K562 (cell line): Measurements from ENCODE around the gene NAIF1. TPM values are rescaled to one million over a fixed set of nuclear protein-coding genes. Genes with fewer than 3 reads are reported as not detected.

Experiments
- CEBPG ChIP-seq, 3 experiments: fragments of 200-800 bp in 1 of 3; sonication (Bioruptor generic) in 1 of 3; sonication (generic) in 1 of 3; formaldehyde crosslinking in 1 of 3; IDR thresholded peaks in 2 of 3; conservative IDR thresholded peaks in 1 of 3; 2 replicates each; pipeline versions ENCODE4 v1.6.1 to v1.8.0; 2016 to 2022; ENCODE audit warnings: missing compliant biosample characterization in 2 of 3, missing genetic modification characterization in 2 of 3, mild to moderate bottlenecking in 1 of 3, missing genetic modification reagents in 1 of 3
- FOXP1 ChIP-seq: sonication (generic); formaldehyde crosslinking; IDR thresholded peaks from 2 replicates; pipeline ENCODE4 v1.8.0; 2022; ENCODE audit warnings: mild to moderate bottlenecking, missing genetic modification reagents
- HNRNPH1 ChIP-seq: fragments of 200-400 bp; formaldehyde crosslinking; optimal IDR thresholded peaks from 2 replicates; pipeline ENCODE3; 2017; ENCODE audit warnings: low read depth, mild to moderate bottlenecking, low read length, moderate library complexity
- MED1 ChIP-seq: sonication (generic); formaldehyde crosslinking; IDR thresholded peaks from 2 replicates; pipeline ENCODE4 v1.8.1; 2023; ENCODE audit warnings: missing genetic modification reagents, borderline replicate concordance
- MTA1 ChIP-seq: fragments of 450-650 bp; IDR thresholded peaks from 2 replicates; pipeline ENCODE4 v1.6.1; 2017; ENCODE audit warnings: borderline replicate concordance
- MYC ChIP-seq, 2 experiments: fragments of 250-450 bp in 1 of 2; sonication (Bioruptor Pico) in 1 of 2; IDR thresholded peaks; 2 replicates each; pipeline versions ENCODE4 v1.5.1 to v1.6.1; 2012 to 2021; ENCODE audit warnings: low read depth in 2 of 2, borderline replicate concordance in 1 of 2, improper control_type of control experiment in 1 of 2, low read length in 1 of 2, mild to moderate bottlenecking in 1 of 2, moderate library complexity in 1 of 2
- NR2C2 ChIP-seq, 2 experiments: fragments of 200-800 bp in 1 of 2; sonication (Bioruptor generic) in 1 of 2; sonication (generic) in 1 of 2; formaldehyde crosslinking in 1 of 2; IDR thresholded peaks; 2 replicates each; pipeline versions ENCODE4 v1.6.1 to v1.8.0; 2016 to 2022; ENCODE audit warnings: mild to moderate bottlenecking in 1 of 2, missing compliant biosample characterization in 1 of 2, missing genetic modification characterization in 1 of 2, missing genetic modification reagents in 1 of 2
- ZNF431 ChIP-seq: sonication (generic); formaldehyde crosslinking; IDR thresholded peaks from 2 replicates; pipeline ENCODE4 v1.8.0; 2022; ENCODE audit warnings: mild to moderate bottlenecking, missing genetic modification reagents
- ZNF444 ChIP-seq: fragments of 250-450 bp; sonication (Bioruptor Pico); IDR thresholded peaks from 2 replicates; pipeline ENCODE4 v1.4.0; 2020; ENCODE audit warnings: mild to moderate bottlenecking, moderate library complexity
- polyA plus RNA-seq, 8 experiments: library from polyadenylated mRNA; depleted of rRNA in 4 of 8; stranded (reverse) in 5 of 8; unstranded in 3 of 8; fragments of >200 nt; fragmentation: Nextera tagmentation in 2 of 8; fragmentation: Illumina TruSeq in 1 of 8; extraction: Ambion mirVana in 2 of 8; extraction: Trizol in 1 of 8; gene quantifications; 2 replicates each; pipeline versions ENCODE4 v1.2.1 to v1.2.3, GENCODE V29; 2011 to 2014; ENCODE audit warnings: inconsistent platforms in 1 of 8, missing spikeins in 1 of 8
- total RNA-seq, 7 experiments: library from RNA; depleted of rRNA in 6 of 7; stranded (reverse); fragments of >200 nt in 6 of 7; fragmentation: Illumina TruSeq in 2 of 7; extraction: Trizol in 2 of 7; gene quantifications; 2 replicates each; pipeline versions ENCODE4 v1.2.1 to v1.2.3, GENCODE V29; 2011 to 2021; ENCODE audit warnings: low replicate concordance in 1 of 7
- TF ChIP-seq, protein P1 (sequence below): fragments of 150-350 bp; IDR thresholded peaks from 2 replicates; pipeline ENCODE4 v1.6.1; 2014; ENCODE audit warnings: low read depth, mild to moderate bottlenecking, low read length, borderline replicate concordance
- TF ChIP-seq, protein P2 (sequence below): fragments of 450-650 bp; IDR thresholded peaks from 2 replicates; pipeline ENCODE4 v1.7.1; 2018; ENCODE audit warnings: mild to moderate bottlenecking, low read depth; ENCODE audit not compliant: partially characterized antibody
- TF ChIP-seq, protein P3 (sequence below): sonication (generic); formaldehyde crosslinking; IDR thresholded peaks from 2 replicates; pipeline ENCODE4 v1.8.1; 2023; ENCODE audit warnings: mild to moderate bottlenecking, missing genetic modification reagents
- TF ChIP-seq, protein P4 (sequence below), 2 experiments: IDR thresholded peaks; 2 replicates each; pipeline ENCODE4 v1.6.1; 2012; ENCODE audit warnings: improper control_type of control experiment in 2 of 2, low read depth in 2 of 2, low read length in 2 of 2, borderline replicate concordance in 1 of 2

Gene NAIF1
- total and polyA plus RNA-seq, 9 of the 15 experiments (the other 6 are each of a cell fraction or from before 2014, with no cell fraction given): 4.8 to 26.6 (median 17.2) TPM

GRCh38 chr9:128066713-128067644 is at the start of gene NAIF1 (continued):
- TF ChIP-seq CEBPG (CRISPR knock-in tag; IDR thresholded peaks at IDR 0.05) (peak; percentile 40; the same call in 1 of the 2 replicates), CEBPG (tag; conservative IDR thresholded peaks at IDR 0.05 in 1 of 2, IDR thresholded peaks at IDR 0.05 in 1 of 2) (no peak), MYC (IDR thresholded peaks at IDR 0.05; ENCODE audit: low read depth, low read length) (peak; percentile 54), MYC (CRISPR knock-in tag; IDR thresholded peaks at IDR 0.05; ENCODE audit: borderline replicate concordance, low read depth) (peak; percentile 60; the same call in 1 of the 2 replicates), ZNF444 (CRISPR knock-in tag) (peak; percentile 40; the same call in 1 of the 2 replicates), NR2C2 (CRISPR knock-in tag; IDR thresholded peaks at IDR 0.05) (0 out of 2 replicates have a peak, but pooled peaks have one; percentile 2), NR2C2 (tag; IDR thresholded peaks at IDR 0.05) (no peak), MED1 (CRISPR knock-in tag) (0 out of 2 replicates have a peak, but pooled peaks have one; percentile 59), ZNF431 (0 out of 2 replicates have a peak, but pooled peaks have one; percentile 14), HNRNPH1 (peak; percentile 89), FOXP1 (CRISPR knock-in tag) (peak; percentile 72; the same call in 1 of the 2 replicates), MTA1 (peak; percentile 89)
- TF ChIP-seq, protein P1, sequence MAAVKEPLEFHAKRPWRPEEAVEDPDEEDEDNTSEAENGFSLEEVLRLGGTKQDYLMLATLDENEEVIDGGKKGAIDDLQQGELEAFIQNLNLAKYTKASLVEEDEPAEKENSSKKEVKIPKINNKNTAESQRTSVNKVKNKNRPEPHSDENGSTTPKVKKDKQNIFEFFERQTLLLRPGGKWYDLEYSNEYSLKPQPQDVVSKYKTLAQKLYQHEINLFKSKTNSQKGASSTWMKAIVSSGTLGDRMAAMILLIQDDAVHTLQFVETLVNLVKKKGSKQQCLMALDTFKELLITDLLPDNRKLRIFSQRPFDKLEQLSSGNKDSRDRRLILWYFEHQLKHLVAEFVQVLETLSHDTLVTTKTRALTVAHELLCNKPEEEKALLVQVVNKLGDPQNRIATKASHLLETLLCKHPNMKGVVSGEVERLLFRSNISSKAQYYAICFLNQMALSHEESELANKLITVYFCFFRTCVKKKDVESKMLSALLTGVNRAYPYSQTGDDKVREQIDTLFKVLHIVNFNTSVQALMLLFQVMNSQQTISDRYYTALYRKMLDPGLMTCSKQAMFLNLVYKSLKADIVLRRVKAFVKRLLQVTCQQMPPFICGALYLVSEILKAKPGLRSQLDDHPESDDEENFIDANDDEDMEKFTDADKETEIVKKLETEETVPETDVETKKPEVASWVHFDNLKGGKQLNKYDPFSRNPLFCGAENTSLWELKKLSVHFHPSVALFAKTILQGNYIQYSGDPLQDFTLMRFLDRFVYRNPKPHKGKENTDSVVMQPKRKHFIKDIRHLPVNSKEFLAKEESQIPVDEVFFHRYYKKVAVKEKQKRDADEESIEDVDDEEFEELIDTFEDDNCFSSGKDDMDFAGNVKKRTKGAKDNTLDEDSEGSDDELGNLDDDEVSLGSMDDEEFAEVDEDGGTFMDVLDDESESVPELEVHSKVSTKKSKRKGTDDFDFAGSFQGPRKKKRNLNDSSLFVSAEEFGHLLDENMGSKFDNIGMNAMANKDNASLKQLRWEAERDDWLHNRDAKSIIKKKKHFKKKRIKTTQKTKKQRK: peak; percentile 100
- TF ChIP-seq, protein P2, sequence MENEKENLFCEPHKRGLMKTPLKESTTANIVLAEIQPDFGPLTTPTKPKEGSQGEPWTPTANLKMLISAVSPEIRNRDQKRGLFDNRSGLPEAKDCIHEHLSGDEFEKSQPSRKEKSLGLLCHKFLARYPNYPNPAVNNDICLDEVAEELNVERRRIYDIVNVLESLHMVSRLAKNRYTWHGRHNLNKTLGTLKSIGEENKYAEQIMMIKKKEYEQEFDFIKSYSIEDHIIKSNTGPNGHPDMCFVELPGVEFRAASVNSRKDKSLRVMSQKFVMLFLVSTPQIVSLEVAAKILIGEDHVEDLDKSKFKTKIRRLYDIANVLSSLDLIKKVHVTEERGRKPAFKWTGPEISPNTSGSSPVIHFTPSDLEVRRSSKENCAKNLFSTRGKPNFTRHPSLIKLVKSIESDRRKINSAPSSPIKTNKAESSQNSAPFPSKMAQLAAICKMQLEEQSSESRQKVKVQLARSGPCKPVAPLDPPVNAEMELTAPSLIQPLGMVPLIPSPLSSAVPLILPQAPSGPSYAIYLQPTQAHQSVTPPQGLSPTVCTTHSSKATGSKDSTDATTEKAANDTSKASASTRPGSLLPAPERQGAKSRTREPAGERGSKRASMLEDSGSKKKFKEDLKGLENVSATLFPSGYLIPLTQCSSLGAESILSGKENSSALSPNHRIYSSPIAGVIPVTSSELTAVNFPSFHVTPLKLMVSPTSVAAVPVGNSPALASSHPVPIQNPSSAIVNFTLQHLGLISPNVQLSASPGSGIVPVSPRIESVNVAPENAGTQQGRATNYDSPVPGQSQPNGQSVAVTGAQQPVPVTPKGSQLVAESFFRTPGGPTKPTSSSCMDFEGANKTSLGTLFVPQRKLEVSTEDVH: peak; percentile 57
- TF ChIP-seq, protein P3, sequence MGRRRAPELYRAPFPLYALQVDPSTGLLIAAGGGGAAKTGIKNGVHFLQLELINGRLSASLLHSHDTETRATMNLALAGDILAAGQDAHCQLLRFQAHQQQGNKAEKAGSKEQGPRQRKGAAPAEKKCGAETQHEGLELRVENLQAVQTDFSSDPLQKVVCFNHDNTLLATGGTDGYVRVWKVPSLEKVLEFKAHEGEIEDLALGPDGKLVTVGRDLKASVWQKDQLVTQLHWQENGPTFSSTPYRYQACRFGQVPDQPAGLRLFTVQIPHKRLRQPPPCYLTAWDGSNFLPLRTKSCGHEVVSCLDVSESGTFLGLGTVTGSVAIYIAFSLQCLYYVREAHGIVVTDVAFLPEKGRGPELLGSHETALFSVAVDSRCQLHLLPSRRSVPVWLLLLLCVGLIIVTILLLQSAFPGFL (CRISPR knock-in tag): no peak
- TF ChIP-seq, protein P4, sequence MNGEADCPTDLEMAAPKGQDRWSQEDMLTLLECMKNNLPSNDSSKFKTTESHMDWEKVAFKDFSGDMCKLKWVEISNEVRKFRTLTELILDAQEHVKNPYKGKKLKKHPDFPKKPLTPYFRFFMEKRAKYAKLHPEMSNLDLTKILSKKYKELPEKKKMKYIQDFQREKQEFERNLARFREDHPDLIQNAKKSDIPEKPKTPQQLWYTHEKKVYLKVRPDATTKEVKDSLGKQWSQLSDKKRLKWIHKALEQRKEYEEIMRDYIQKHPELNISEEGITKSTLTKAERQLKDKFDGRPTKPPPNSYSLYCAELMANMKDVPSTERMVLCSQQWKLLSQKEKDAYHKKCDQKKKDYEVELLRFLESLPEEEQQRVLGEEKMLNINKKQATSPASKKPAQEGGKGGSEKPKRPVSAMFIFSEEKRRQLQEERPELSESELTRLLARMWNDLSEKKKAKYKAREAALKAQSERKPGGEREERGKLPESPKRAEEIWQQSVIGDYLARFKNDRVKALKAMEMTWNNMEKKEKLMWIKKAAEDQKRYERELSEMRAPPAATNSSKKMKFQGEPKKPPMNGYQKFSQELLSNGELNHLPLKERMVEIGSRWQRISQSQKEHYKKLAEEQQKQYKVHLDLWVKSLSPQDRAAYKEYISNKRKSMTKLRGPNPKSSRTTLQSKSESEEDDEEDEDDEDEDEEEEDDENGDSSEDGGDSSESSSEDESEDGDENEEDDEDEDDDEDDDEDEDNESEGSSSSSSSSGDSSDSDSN (IDR thresholded peaks at IDR 0.05; ENCODE audit: borderline replicate concordance in 1 of 2, low read depth in 2 of 2, low read length in 2 of 2): peak in 1 of 2 experiments; percentile 63; a peak in 2 of 4 replicates
